DOHH2 (cell line): Measurements from ENCODE around the gene EEF1A1.

ENCODE experiments used
- H3F3A ChIP-seq: fragments of 200-600 bp; sonication (generic), shearing (Covaris generic); 2 replicates; pipeline ENCODE4 v1.6.0; 2016; ENCODE audit warnings: antibody characterized with exemption, mild to moderate bottlenecking; ENCODE audit not compliant: control insufficient read depth, insufficient read depth
- H3K27ac ChIP-seq: fragments of 200-600 bp; sonication (generic); 2 replicates; pipeline ENCODE4 v1.5.1; 2014; ENCODE audit warnings: low read depth, mild to moderate bottlenecking, low read length, moderate library complexity
- H3K27me3 ChIP-seq: fragments of 200-600 bp; sonication (generic); 2 replicates; pipeline ENCODE4 v1.6.1; 2014; ENCODE audit warnings: mild to moderate bottlenecking, low read length, mixed read lengths; ENCODE audit not compliant: control insufficient read depth
- H3K36me3 ChIP-seq: fragments of 200-600 bp; sonication (generic); 2 replicates; pipeline ENCODE4 v1.6.1; 2014; ENCODE audit warnings: mild to moderate bottlenecking, low read length, moderate library complexity, mixed read lengths; ENCODE audit not compliant: control insufficient read depth
- H3K4me1 ChIP-seq: fragments of 200-600 bp; sonication (generic); 2 replicates; pipeline ENCODE4 v1.6.1; 2014; ENCODE audit warnings: mild to moderate bottlenecking, low read length, mixed read lengths; ENCODE audit not compliant: control insufficient read depth
- H3K4me2 ChIP-seq: fragments of 200-600 bp; sonication (generic); 2 replicates; pipeline ENCODE4 v1.6.0; 2014; ENCODE audit warnings: mild to moderate bottlenecking, low read length, moderate library complexity
- H3K4me3 ChIP-seq: fragments of 200-600 bp; sonication (generic); 2 replicates; pipeline ENCODE4 v1.5.1; 2014; ENCODE audit warnings: mild to moderate bottlenecking, low read length, mixed read lengths
- H3K79me2 ChIP-seq: fragments of 200-600 bp; sonication (generic); 2 replicates; pipeline ENCODE4 v1.6.1; 2014; ENCODE audit warnings: mild to moderate bottlenecking, low read length, mixed read lengths; ENCODE audit not compliant: control insufficient read depth
- H3K9me2 ChIP-seq: fragments of 200-600 bp; sonication (generic); replicated peaks from 2 replicates; pipeline ENCODE4 v1.6.1; 2014; ENCODE audit warnings: mild to moderate bottlenecking, low read length, mixed read lengths; ENCODE audit not compliant: control insufficient read depth
- H3K9me3 ChIP-seq: fragments of 200-600 bp; sonication (generic); 2 replicates; pipeline ENCODE4 v1.6.1; 2014; ENCODE audit warnings: antibody characterized with exemption, low read length, mixed read lengths; ENCODE audit not compliant: control insufficient read depth, insufficient read depth
- H4K20me1 ChIP-seq: fragments of 200-600 bp; sonication (generic); 2 replicates; pipeline ENCODE4 v1.6.0; 2014; ENCODE audit warnings: low read depth, mild to moderate bottlenecking, antibody characterized with exemption, low read length, moderate library complexity; ENCODE audit not compliant: control insufficient read depth, insufficient read depth
- EZH2phosphoT487 ChIP-seq: fragments of 200-600 bp; sonication (generic); IDR thresholded peaks from 2 replicates; pipeline ENCODE4 v1.6.1; 2017; ENCODE audit warnings: borderline replicate concordance, mild to moderate bottlenecking, antibody characterized with exemption, low read length, moderate library complexity, mixed read lengths
- TF ChIP-seq, protein P1 (sequence below): fragments of 200-600 bp; sonication (generic); IDR thresholded peaks from one replicate; pipeline ENCODE4 v1.5.1; 2014; ENCODE audit warnings: antibody characterized with exemption, mild to moderate bottlenecking, low read depth, low read length; ENCODE audit not compliant: poor library complexity, severe bottlenecking

EEF1A1 gene

GRCh38 chr6:73503027-73503772 lies 17.6 kb downstream of the EEF1A1 start:
- H3K27ac ChIP-seq = no peak overlapping the region
- peaks cover 51% of the 10 kb centered on the region for H3K36me3 ChIP-seq
- H3K9me2 ChIP-seq = no peaks in the 10 kb centered on the region
- TF ChIP-seq, protein P1, sequence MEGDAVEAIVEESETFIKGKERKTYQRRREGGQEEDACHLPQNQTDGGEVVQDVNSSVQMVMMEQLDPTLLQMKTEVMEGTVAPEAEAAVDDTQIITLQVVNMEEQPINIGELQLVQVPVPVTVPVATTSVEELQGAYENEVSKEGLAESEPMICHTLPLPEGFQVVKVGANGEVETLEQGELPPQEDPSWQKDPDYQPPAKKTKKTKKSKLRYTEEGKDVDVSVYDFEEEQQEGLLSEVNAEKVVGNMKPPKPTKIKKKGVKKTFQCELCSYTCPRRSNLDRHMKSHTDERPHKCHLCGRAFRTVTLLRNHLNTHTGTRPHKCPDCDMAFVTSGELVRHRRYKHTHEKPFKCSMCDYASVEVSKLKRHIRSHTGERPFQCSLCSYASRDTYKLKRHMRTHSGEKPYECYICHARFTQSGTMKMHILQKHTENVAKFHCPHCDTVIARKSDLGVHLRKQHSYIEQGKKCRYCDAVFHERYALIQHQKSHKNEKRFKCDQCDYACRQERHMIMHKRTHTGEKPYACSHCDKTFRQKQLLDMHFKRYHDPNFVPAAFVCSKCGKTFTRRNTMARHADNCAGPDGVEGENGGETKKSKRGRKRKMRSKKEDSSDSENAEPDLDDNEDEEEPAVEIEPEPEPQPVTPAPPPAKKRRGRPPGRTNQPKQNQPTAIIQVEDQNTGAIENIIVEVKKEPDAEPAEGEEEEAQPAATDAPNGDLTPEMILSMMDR = no peak
- no peak for TF ChIP-seq EZH2phosphoT487
- no peak overlapping the region for H3K4me2 ChIP-seq
- no peaks in the 10 kb centered on the region for H4K20me1 ChIP-seq
- H3K79me2 ChIP-seq = no peaks in the 10 kb centered on the region
- no peak overlapping the region for H3K4me3 ChIP-seq
- no peaks in the 10 kb centered on the region for H3K4me1 ChIP-seq
- H3F3A ChIP-seq = peaks cover 9% of the 10 kb centered on the region; the same call in 1 of the 2 replicates
- no peaks in the 10 kb centered on the region for H3K27me3 ChIP-seq
- no peaks in the 10 kb centered on the region for H3K9me3 ChIP-seq

GRCh38 chr6:73497915-73498314 lies 22.9 kb downstream of the EEF1A1 start:
- H3K27ac ChIP-seq = no peak overlapping the region
- peaks cover 67% of the 10 kb centered on the region for H3K36me3 ChIP-seq
- no peak for TF ChIP-seq EZH2phosphoT487
- TF ChIP-seq, protein P1 = no peak
- no peaks in the 10 kb centered on the region for H3K79me2 ChIP-seq
- no peaks in the 10 kb centered on the region for H3K9me2 ChIP-seq
- H3K4me1 ChIP-seq = no peaks in the 10 kb centered on the region
- H4K20me1 ChIP-seq = no peaks in the 10 kb centered on the region
- H3K9me3 ChIP-seq = no peaks in the 10 kb centered on the region
- H3K27me3 ChIP-seq = no peaks in the 10 kb centered on the region
- H3K4me2 ChIP-seq = no peak overlapping the region
- no peak overlapping the region for H3K4me3 ChIP-seq
- peaks cover 7% of the 10 kb centered on the region; the same call in 1 of the 2 replicates for H3F3A ChIP-seq

DNA sequence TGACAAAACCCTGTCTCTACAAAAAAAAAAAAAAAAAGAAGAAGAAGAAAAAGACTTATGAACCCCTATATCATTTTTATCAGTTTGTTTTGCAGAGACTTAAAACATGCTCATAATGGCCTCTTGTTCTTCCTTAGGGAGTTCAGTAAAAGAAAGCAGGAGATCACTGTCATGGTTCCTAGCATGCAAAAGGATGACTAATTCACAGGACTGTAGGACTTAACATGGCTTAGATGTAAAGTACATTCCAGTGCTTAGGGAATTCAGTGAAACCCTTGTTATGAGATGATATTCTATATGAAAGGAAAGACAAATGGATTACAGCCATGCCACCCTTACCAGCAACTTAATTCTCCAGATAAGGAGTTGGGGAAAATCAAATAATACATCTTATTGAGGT lies 29.5 kb downstream of the EEF1A1 start:
- no peaks in the 10 kb centered on the region for H3K9me2 ChIP-seq
- H3K4me2 ChIP-seq = no peak overlapping the region
- H3F3A ChIP-seq = no peaks in the 10 kb centered on the region
- H3K9me3 ChIP-seq = 0 out of 2 replicates have a peak, but pooled peaks cover 4% of the 10 kb centered on the region
- H3K79me2 ChIP-seq = peaks cover 12% of the 10 kb centered on the region
- no peak overlapping the region for H3K27ac ChIP-seq
- H3K27me3 ChIP-seq = no peaks in the 10 kb centered on the region
- H3K4me3 ChIP-seq = no peak overlapping the region
- no peaks in the 10 kb centered on the region for H4K20me1 ChIP-seq
- TF ChIP-seq EZH2phosphoT487 = no peak
- TF ChIP-seq, protein P1 = no peak
- no peaks in the 10 kb centered on the region for H3K4me1 ChIP-seq
- H3K36me3 ChIP-seq = peaks cover 75% of the 10 kb centered on the region
